ENCODE measurements around the gene COPG1.

DNA sequence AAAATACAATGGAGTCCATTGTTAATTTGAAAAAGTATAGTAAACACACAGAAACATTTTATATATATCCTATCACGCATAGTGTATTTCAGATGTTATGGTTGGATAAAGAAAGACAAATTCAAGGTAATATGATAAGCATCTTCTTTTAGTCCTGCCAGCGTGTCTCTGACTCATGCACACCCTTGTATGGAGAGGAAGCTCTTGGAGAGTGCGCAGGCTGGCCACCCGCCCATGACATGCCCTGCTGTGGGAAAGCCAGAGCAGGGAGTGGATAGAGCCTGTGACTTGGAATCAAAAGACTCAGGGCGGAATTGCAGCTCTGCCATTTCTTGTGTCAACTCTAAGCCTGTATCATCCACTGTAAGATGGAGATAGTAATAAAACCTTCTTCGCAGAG lies 23.0 kb upstream of the COPG1 start:
- TF ChIP-seq, protein P1, sequence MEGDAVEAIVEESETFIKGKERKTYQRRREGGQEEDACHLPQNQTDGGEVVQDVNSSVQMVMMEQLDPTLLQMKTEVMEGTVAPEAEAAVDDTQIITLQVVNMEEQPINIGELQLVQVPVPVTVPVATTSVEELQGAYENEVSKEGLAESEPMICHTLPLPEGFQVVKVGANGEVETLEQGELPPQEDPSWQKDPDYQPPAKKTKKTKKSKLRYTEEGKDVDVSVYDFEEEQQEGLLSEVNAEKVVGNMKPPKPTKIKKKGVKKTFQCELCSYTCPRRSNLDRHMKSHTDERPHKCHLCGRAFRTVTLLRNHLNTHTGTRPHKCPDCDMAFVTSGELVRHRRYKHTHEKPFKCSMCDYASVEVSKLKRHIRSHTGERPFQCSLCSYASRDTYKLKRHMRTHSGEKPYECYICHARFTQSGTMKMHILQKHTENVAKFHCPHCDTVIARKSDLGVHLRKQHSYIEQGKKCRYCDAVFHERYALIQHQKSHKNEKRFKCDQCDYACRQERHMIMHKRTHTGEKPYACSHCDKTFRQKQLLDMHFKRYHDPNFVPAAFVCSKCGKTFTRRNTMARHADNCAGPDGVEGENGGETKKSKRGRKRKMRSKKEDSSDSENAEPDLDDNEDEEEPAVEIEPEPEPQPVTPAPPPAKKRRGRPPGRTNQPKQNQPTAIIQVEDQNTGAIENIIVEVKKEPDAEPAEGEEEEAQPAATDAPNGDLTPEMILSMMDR (IDR thresholded peaks at IDR 0.05), result no peak
- no peak for TF ChIP-seq EP300 (IDR thresholded peaks at IDR 0.05)
